ENCODE data around the gene JAGN1.
"Not testable (repeated sequence)": the region's sequence is repeated elsewhere in the genome, so short reads cannot be mapped to it uniquely, and the experiment has no call there.

GRCh38 chr3:9895715-9896114, 5.3 kb downstream of the JAGN1 start:
- TF ChIP-seq CTCF (IDR thresholded peaks at IDR 0.05 in 4 of 5, conservative IDR thresholded peaks at IDR 0.05 in 1 of 5); POLR2A (IDR thresholded peaks at IDR 0.05): not testable (repeated sequence)
